ENCODE measurements around the gene NOM1.
"Not testable (repeated sequence)": the region's sequence is repeated elsewhere in the genome, so short reads cannot be mapped to it uniquely, and the experiment has no call there.

NOM1 gene

DNA sequence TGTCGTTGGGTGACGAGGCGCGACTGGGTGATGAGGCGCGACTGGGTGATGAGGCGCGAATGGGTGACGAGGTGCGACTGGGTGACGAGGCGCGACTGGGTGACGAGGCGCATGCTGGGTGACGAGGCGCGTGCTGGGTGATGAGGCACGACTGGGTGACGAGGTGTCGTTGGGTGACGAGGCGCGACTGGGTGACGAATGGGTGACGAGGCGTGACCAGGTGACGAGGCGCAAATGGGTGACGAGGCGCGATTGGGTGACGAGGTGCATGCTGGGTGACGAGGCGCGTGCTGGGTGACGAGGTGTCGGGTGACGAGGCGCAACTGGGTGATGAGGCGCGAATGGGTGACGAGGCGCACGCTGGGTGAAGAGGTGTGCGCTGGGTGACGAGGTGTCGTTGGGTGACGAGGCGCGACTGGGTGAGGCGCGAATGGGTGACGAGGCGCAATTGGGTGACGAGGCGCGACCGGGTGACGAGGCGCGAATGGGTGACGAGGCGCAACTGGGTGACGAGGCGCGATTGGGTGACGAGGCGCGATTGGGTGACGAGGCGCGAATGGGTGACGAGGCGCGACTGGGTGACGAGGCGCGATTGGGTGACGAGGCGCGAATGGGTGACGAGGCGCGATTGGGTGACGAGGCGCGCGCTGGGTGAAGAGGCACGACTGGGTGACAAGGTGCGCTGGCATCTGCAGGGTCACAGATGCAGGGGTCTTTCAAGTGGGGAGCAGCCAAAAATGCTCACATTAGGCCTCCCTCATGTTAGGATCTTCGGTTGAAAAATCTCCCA is 7.9 kb upstream of the NOM1 start:
- no peak for DNase-seq (ENCODE audit: low spot score)

DNA sequence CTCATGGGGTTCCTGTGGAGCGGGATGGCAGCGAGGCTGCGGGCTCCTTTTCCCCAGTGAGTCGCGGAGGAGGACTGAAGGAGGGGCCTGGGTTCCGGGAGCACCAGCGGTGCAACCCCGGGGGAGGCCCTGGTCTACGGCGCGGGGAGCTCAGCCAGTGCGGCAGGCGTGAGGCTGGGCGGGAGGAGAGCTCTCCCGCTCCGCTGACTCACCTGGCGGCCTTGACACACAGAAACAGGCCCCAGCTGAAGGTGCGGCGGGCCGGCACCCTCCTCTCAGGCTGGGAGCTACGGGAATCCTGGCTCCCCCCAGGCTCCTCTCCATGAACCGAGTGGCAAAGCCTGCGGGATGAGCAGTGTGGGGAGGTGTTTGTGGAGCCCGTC is 6.8 kb upstream of the NOM1 start:
- no peak for DNase-seq (ENCODE audit: low spot score)

DNA sequence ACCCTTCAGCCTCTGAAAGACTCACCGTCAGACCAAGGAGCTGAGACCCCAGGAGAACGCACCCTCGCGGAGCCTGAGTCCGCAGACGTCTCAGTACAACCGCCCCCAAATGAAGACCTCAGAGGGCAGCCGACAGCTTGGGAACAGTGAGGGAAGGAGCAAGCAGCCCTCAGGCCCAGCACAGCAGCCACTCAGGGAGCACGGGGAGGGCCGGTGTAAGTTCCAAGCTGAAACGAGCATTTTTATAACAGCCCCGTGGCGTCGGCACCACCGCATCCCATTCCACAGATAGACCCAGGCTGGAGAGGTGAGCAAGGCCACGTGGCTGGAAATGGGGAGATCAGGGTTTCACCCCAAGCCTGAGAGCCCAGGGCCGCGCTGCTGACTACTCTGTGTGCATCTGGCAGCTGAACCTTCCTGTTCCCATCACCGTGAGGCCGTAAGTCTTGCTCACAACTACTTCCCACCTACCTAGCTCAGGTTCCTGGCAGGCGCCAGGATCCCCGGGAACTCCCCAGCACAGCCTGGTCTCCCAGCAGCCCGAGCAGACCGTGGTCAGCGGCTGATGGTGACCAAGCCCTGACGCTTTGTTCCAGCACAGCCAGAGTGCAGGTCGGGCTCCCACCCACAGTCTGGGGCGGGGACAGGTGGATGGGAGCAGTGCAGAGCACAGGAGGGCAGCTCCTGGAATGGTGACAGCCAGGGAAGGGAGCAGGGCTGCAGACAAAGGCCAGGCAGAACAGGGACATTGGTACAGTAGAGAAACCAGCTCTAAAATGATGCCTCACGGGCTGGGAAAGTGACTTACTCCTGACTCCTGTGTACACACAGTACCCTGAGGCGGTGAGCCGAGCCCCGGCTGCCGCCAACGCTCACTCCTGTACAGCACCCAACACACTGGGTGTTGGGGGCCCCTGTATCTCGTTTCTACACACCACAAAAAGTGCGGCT is 6.1 kb upstream of the NOM1 start:
- DNase-seq (ENCODE audit: low spot score), result no peak

DNA sequence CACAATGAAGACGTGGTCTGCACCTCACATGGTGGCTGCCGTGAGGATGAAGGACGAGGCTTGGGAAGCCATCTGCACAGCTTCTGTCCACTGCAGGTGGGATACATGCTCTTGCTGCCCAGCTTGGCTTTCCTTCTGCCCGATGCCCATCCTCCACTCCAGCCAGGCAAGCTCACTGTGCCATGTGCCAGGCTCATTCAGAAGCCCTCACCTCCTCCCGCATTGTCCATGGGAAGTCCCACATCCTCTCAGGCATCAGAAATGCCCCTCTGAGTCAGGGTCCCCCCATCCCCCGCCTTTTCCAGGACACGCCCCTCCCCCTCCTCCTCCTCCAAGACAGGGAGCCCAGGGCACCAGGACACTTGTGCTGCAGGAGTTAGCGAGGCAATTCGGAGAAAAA is 4.6 kb upstream of the NOM1 start:
- no peak for DNase-seq (ENCODE audit: low spot score)

DNA sequence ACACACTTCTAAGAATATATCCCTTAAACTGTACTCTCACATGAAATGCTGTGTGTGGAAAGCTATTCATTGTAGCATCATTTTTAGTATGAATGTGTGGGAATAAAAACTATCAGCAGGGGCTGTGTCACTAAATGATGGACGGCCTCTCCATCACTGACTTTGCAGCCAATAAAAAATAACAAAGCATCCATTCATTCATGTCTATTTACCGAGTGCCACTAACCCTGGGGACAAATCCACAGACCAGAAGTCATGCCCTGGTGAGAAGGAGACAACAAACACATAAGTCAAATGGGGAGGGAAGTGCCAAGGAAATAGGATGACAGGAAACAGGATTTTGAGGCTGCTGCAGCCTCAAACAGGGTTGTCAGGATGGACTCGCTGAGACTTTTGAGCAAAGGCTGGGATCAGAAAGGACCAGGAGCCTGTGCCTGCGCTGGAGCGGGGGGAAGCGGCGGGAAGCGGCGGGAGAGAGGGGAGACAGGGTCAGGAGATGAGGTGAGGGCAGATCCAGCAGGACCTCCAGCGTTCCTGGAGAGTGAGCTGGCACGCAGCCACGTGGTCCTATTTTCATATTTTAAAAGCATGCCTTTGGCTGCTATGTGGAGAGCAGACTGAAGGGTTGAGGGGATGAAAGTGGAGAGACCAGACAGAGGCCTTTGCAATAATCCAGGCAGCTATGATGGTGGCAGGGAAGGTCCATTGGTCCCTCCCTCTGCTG is 2.2 kb upstream of the NOM1 start:
- no peak for DNase-seq (ENCODE audit: low spot score)

DNA sequence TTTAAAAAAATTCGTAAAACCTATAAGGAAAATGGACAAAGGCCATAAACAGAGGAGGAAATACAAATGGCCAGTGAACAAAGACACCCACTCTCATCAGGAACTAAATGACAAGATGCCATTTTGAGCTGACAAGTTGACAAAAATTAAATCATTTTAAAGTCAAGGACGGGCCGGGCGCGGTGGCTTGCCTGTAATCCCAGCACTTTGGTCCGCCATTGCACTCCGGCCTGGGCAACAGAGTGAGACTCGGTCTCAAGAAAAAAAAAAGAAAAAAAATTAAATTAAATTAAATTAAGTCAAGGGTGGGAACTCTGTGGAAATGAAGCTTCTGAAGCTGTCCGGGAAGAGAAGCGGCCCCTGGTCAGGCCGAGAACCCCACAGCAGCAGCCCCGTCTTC is 1.2 kb upstream of the NOM1 start:
- no peak for DNase-seq (ENCODE audit: low spot score)

DNA sequence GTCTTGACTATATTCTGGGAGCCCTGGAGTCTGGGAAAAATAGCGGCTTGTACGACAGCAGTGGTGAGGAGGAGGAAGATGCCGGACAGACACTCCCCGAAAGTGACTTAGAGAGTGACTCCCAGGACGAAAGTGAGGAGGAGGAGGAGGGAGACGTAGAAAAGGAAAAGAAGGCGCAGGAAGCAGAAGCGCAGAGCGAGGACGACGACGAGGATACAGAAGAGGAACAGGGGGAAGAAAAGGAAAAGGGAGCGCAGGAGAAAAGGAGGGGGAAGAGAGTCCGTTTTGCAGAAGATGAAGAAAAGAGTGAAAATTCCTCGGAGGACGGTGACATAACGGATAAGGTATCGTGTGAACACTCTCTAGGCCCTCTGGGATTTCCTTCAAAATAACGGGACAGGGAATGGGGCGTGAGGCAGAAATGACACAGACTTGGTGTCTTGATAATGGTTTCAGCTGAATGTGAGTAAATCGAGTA is 908 bp downstream of the NOM1 start:
- no peak for DNase-seq (ENCODE audit: low spot score)

DNA sequence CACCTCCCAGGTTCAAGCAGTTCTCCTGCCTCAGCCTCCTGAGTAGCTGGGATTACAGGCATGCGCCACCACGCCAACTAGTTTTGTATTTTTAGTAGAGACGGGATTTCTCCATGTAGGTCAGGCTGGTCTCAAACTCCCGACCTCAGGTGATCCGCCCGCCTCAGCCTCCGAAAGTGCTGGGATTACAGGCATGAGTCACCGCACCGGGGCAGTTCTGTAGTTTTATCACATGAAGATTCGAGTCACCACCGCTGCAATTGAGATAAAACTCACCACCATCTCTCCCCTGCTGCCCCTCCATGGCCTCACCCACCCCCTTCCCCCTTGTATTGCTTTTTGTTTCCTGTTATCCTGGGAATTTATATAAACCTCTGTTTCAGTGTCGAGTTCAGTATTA is 3.7 kb downstream of the NOM1 start:
- DNase-seq (ENCODE audit: low spot score), result not testable (repeated sequence)

DNA sequence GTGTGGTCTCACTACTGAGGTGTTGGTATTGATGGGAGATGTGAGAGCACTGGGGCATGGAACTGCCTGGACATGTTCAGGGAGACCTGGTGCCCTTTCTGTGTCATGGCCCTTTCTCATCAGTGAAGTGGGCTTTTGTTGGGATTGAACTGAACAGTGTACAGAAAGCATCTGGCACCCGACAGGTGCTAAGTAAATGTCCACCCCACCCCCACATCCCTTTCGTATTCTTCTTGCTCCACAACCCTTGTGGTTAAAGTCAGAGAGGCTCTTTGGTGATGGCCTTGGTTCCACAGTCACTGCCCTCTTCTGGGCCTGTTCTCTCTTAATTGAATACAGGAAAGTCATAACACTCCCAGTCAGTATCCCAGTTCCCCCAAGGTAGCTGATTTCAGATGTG is 5.4 kb downstream of the NOM1 start:
- DNase-seq (ENCODE audit: low spot score), result no peak

DNA sequence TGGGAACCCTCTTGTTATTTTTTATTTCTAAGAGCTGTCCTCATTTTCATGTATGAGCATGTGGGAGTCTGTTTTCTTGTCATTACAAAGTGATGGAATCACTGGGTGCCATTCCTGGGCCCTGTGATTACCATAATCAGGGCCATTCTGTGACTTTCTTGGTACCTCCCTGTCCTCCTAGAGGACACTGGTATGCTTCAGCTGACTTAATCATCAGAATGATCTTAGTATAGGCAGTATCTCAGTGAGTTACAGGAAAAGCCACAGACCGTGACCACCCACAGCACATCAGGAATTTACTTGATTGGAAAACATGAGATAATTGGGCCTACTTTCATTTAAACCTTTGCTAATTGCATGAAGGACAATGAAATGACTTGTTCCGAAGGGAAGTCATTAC is 7.2 kb downstream of the NOM1 start:
- DNase-seq (ENCODE audit: low spot score), result no peak

DNA sequence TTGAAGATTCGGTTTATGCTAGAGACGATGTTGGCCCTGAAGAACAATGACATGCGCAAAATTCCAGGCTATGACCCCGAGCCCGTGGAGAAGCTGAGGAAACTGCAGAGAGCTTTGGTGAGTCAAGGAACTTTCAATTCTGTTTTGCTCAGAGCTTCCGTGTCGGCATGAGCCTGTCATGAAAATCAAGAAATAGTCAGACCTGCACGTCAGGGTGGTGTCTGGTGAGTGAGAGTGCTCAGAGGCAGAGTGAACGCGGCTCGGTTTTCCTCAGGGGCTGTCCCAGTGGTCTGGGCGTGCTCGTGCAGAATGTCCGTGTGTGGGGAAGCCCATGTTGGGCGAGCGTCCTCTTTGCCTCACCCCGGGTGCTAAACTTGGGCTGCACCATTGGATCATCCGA is 12.6 kb downstream of the NOM1 start:
- no peak for DNase-seq (ENCODE audit: low spot score)

DNA sequence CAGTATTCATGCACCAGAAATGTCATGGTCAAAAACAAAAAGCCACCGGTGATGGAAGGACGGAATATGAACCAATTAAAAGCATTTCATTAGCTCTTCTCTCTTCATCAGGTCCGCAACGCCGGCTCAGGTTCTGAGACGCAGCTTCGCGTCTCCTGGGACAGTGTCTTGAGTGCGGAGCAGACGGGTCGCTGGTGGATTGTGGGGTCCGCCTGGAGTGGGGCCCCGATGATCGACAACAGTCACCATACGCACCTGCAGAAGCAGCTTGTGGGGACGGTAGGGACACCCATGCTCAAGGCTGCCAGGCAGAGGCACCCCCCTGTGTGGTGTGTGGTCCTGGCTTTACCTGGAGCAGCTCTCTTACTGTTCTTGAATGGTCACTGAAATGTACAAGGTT is 13.4 kb downstream of the NOM1 start:
- no peak for DNase-seq (ENCODE audit: low spot score)

DNA sequence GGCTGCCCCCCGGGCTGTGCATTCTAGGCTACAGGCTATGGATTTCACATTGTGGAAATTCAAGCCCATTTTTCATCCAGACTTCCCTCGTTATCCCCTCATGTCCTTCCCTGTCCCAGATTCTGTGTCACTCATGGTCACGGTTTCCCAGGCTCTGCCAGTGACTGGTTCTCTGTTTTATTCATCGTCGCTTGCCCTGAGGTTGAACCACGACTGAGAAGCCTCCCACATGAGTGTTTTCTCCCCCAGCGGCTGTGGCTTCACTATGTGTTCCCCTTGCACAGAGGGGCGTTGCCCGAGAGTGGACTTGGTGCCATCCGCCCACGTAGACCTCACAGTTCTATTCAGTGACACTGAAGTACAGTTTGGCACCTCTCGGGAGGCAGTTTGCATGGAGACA is 14.0 kb downstream of the NOM1 start:
- no peak for DNase-seq (ENCODE audit: low spot score)

DNA sequence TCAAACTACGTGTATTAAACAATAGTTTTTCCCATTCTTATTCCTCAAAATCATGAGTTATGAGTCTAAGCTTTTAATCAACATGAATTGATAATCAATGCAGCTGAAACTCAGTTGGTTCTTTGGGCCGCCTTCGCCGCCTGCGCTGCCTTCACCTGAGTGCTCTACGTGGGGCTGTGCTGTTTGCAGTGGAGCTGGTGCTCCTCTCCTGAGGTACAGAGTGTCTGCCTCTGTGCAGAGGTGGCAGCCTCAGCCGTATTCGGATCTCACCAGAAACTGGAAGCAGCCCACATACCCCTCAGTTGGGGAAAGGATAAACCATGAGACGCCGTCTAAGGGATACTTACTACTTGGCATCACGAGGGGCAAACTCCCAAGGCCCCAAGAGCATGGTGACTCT is 15.5 kb downstream of the NOM1 start:
- DNase-seq (ENCODE audit: low spot score), result no peak

DNA sequence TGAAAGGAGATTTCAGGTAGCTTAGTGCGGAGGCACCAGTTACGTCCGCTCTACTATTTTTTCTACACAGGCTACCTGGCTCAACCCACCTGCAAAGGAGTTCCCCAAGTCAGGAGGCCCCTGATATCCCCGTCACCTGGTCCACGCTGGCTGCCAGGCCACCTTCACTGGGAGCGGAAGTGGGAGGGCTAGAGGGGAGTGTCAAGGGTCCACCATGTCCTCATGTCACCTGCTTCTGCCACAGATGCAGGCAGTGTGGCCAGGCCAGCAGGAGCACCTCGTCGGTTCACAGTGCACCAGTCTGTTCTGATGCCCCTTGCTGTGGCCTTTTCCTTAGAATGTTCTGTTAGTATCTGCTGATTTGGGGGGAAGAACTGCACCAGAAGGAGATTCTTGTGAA is 16.9 kb downstream of the NOM1 start:
- no peak for DNase-seq (ENCODE audit: low spot score)

DNA sequence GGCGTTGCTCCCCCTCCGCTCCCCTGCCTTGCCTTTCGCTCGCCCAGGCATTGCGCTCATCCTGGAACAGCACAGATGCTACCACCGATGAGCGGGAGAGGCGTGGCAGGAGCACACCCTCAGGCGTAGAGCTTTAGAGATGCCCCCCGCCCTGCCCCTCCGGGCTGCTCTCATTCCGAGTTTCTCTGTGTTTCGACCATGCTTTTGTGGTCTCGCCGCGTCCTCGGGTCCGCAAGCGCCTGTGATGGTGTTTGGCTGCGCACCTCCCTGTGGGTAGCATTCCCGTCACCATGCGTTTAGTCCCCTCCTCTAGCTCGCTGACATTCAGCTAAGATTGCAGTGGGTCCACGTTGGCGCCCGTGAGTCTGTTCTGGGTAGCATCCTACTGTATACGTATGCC is 18.7 kb downstream of the NOM1 start:
- DNase-seq (ENCODE audit: low spot score), result no peak

DNA sequence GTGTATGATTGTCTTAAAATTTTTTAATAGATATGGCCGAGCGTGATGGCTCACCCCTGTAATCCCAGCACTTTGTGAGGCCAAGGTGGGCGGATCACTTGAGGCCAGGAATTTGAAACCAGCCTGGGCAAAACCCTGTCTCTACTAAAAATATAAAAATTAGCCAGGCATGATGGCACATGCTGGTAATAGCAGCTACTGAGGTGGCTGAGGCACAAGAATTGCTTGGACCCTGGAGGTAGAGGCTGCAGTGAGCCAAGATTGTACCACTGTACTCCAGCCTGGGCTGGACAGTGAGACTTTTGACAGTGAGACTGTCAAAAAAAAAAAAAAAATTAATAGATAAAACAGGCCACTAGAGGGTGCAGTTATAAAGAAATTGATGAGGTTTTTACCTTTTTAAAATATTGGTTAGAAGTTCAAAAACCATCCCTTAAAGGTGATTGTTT is 20.5 kb downstream of the NOM1 start:
- DNase-seq (ENCODE audit: low spot score), result no peak

DNA sequence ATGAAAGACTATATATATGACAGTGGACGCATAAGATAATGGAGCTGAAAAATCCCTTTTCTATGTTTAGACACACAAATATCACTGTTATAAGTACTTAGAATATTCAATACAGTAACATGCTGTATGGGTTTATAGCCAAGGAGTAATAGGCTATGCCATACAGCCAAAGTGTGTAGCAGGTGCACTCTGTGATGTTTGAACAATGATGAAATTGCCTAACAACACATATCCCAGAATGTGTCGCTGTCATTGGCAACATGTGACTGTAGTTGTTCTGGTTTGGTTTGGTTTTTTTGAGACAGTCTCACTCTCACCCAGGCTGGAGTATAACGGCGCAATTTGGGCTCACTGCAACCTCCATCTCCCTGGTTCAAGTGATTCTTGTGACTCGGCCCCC is 26.1 kb downstream of the NOM1 start:
- no peak for DNase-seq (ENCODE audit: low spot score)

DNA sequence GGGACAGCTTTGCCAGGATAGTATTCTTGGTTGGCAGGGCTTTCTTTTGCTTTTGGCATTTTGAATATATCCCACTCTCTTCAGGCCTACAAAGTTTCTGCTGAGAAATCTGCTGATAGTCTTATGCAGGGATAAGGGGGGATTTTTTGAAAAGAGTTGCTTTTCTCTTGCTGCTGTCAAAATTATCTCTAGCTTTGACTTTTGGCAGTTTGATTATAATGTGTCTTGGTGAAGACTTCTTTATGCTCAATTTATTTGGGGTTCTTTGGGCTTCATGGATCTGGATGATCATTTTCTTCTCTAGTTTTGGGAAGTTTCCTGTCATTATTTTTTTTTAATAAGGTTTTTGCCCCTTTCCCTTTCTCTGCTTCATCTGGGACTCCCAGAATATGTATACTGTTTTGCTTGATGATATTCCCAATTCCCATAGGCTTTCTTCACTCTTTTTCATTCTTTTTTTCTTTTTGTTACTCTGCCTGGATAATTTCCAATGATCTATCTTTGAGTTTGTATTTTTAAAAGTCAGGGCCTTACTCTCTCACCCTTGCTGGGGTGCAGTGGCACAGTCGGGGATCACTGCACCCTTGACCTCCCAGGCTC is 29.6 kb downstream of the NOM1 start:
- no peak for DNase-seq (ENCODE audit: low spot score)

DNA sequence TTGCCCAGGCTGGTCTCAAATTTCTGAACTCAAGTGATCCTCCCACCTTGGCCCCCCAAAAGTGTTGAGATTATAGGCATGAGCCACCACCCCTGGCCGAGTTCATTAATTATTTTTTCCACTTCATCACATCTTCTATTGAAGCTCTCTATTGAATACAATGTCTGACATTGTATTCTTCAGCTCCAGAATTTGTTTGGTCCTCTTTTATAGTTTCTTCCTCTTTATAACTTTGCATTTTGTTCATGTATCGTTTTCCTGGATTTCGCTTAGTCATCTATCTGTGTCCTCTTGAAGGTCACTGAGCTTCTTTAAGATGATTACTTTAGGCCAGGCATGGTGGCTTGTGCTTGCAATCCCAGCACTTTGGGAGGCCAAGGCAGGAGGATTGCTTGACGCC is 30.2 kb downstream of the NOM1 start:
- no peak for DNase-seq (ENCODE audit: low spot score)

DNA sequence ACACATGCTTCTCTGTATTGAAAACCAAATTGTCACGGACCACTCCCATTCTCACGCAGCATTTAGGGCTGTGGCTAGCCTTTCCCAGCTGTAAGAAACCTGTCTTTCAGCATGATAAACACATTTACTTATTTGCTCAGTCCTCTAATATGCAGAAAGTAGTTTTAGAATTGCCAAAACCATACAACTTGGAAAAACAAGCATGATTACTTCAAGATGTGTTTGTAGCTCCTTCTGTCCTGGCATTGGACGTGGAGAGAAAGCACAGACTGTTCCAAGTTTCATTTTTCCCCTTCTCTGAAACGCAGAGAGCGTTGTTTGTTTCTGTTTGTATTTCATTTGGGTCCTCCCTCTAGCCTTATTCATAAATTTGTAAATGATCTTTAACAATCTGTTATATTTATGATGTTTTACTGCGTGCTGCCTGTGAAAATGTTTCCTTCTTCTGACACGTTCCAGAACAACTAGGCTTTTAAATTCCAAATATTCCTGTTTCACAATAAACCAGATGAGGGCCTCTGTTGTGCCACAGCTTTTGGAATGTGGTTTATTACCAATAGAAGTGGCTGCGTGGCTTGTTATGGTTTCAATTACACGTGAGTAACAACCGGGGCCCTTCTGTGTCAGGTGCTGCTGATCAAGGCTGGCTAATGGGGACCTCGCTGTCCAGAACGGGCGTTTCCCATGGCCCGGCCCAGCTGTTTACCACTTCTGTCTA is 34.8 kb downstream of the NOM1 start:
- no peak for DNase-seq (ENCODE audit: low spot score)

All from CD4-positive, alpha-beta T cell treated with Interleukin-2 at 100 ng/mL for 4 hours (primary cell).